ENCODE results near the gene ACSBG1.
"Not testable (repeated sequence)": the region's sequence is repeated elsewhere in the genome, so short reads cannot be mapped to it uniquely, and the experiment has no call there.

ACSBG1 gene

GRCh38 chr15:78255421-78256043, 21.2 kb upstream of the ACSBG1 start:
- no peak for DNase-seq (ENCODE audit: low spot score)
- FAIRE-seq, result no peak

DNA sequence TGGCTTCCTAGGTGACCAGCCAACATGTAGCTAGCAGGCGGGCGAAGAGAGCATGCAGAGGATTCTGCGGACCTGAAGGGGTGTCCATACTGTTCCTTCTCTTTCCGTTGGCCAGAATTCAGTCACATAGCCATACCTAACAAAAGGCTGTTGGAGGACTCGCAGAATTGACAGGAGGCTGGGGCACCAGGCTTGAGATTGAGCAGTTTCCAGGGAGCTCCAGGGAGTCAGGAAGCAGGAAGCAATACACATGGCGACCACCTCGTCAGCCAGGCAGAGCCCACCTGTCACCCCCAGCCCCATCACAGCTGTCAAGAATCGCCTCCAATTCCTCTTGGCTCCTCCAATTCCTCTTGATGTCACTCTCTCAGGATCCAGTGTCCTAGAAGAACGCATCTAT, 16.8 kb upstream of the ACSBG1 start:
- FAIRE-seq, result no peak

GRCh38 chr15:78249131-78249530, 14.8 kb upstream of the ACSBG1 start:
- DNase-seq (ENCODE audit: low spot score) (no peak), FAIRE-seq (no peak)

More for the DNA sequence above, 16.8 kb upstream of the ACSBG1 start:
- no peak for DNase-seq (ENCODE audit: low spot score)

GRCh38 chr15:78247911-78248310, 13.5 kb upstream of the ACSBG1 start:
- DNase-seq (ENCODE audit: low spot score) (no peak), FAIRE-seq (no peak)

DNA sequence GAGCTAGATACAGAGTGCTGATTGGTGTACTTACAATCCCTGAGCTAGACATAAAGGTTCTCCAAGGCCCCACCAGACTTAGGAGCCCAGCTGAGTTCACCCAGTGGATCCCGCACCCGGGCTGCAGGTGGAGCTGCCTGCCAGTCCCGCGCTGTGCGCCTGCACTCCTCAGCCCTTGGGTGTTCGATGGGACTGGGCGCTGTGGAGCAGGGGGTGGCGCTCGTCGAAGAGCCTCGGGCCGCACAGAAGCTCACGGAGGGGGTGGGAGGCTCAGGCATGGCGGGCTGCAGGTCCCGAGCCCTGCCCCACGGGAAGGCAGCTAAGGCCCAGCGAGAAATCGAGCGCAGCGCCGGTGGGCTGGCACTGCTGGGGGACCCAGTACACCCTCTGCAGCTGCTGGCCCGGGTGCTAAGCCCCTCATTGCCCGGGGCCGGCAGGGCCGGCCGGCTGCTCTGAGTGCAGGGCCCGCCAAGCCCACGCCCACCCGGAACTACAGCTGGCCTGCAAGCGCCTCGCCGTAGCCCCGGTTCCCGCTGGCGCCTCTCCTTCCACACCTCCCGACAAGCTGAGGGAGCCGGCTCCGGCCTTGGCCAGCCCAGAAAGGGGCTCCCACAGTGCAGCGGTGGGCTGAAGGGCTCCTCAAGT, 11.7 kb upstream of the ACSBG1 start:
- not testable (repeated sequence) for DNase-seq (ENCODE audit: low spot score); FAIRE-seq

GRCh38 chr15:78245392-78245791, 11.0 kb upstream of the ACSBG1 start:
- not testable (repeated sequence) for FAIRE-seq; DNase-seq (ENCODE audit: low spot score)

DNA sequence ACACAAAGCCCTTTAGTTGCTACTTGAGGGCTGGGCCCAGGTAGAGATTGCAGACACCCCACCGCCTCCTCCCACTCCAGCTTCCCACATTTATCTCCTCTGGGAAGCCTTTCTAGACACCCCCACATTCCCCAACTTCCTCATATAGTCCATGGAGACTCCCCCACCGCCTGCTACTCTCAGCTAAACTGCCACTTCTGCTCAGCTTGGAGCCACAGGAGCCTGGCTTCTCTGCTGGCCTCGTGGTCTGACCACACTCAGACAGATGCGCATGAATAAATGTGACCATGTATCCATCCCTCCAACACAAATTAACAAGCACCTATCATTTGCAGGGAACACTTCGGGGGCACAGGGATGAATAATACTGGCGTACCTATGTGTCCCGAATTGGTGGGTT, 10.5 kb upstream of the ACSBG1 start:
- DNase-seq (ENCODE audit: low spot score) (no peak), FAIRE-seq (no peak)

DNA sequence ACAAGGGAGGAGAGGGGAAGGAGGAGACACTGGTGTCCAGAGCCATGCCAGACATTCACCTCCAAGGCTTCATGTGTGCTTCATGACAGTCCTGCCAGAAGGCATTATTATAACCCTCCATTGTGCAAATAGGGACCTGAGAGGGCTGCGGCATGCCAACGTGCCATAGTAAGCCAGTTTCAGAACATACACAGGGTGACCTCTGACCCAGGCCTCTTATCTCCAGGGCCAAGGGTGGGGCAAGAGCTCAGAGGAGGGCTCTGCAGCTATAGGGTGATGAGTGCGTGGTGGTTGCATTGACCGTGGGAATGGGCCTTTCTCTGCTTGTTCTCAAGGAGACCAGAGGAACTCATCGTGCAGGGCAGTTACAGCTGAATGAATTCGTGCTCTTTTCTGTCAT, 9.7 kb upstream of the ACSBG1 start:
- FAIRE-seq (no peak), DNase-seq (ENCODE audit: low spot score) (no peak)

DNA sequence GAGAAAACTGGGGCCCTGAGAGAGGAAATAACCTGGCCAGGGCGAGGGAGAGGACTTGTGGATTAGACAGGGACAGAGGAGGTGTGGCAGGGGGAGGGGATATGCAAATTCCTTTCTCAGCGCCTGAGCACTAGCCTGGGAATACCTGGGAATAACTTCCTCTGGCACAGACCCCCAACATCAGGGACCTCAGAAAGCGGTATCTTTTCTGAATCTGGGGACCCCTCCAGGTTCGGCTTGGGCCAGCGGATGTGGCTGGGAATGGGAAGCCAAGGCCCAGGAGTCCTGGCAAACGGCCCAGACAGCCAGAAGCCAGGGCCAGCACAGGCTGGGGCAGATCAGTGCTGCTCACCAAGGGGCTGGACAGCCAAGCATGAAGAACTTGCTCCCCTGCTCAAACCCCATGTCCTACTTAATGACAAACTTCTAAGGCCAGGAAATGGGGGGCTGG, 9.2 kb upstream of the ACSBG1 start:
- no peak for DNase-seq (ENCODE audit: low spot score)
- no peak for FAIRE-seq

- FAIRE-seq (no peak), DNase-seq (ENCODE audit: low spot score) (no peak)
Measured at GRCh38 chr15:78243058-78243457, 8.7 kb upstream of the ACSBG1 start.

DNA sequence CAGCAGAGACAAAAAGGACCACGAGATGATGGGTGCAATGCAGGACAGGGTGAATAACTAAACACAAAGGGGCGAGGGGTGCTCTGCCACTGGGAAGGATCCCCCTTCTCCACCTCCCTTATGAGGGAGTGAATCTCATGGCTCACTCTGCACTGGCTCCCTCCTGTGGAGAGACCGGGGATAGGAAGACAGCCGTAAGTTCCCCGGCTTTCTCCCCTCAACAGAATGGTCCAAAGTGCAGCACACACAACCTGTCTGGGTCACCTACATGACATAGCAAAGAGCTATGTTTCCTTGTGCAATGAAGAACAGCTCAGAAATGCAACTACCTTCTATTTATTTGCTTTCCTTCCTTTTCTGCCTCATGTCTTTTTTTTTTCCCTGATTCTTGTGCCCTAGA, 7.8 kb upstream of the ACSBG1 start:
- FAIRE-seq (no peak), DNase-seq (ENCODE audit: low spot score) (no peak)

DNA sequence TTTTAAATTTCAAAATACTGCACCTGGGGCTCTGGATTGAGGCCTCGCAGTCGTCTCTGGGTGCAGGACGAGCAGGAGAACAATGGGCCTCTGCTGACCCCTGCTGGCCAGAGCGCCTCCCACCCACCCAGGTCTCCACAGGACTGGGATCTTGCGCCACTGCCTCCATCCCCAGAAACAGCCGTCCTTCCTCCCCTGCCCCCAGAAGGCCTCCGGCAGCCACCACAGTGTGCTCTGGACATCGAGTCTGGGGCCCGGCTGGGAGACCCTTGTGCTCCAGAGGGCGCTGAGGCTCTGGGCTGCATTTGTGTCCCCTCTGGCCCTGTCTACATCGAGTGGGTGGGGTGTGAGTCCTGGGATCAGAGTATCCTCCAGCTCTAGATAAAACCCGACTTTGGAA, 6.7 kb upstream of the ACSBG1 start:
- FAIRE-seq (no peak), DNase-seq (ENCODE audit: low spot score) (peak; percentile 89)

GRCh38 chr15:78239811-78240210, 5.4 kb upstream of the ACSBG1 start:
- no peak for DNase-seq (ENCODE audit: low spot score)
- FAIRE-seq, result no peak

DNA sequence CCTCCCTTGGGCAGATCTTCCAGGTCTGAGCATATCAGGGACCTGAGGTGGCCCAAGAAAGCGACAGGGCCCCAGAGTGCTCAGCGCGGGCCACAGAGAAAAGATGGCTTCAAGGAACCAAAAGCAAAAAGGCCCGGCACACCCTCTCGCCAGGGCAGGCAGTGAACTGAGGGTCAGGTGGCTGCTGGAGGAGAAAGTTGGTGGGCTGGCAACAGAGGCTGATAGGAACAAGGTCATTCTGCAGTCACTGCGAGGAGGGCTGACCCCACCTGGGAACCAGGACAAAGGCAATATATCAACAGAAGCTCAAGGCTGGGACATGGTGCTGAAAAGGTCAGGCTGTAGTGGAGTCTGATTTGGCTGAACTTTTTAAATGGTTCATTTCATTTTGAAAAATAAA, 2.8 kb upstream of the ACSBG1 start:
- DNase-seq (ENCODE audit: low spot score) (no peak), FAIRE-seq (no peak)

DNA sequence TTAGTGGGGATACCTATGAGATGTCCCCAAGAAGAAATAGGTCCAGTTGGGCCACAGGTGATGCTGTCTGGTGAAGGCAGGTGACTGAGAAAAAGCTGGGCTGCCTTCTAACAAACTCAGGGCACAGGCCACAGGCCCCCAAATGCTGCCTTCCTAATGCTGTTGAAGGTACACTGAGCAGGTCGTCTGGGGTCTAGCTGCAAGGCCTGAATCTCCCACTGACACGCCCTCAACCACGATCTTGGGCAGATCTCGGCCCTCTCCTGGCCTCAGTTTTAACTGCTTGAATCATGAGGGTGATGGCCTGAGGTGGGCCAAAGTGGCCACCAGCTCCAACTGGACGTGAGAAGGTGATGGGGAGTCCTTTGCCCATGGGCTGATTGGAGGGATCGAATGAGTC, 2.1 kb upstream of the ACSBG1 start:
- FAIRE-seq (no peak), DNase-seq (ENCODE audit: low spot score) (no peak)

DNA sequence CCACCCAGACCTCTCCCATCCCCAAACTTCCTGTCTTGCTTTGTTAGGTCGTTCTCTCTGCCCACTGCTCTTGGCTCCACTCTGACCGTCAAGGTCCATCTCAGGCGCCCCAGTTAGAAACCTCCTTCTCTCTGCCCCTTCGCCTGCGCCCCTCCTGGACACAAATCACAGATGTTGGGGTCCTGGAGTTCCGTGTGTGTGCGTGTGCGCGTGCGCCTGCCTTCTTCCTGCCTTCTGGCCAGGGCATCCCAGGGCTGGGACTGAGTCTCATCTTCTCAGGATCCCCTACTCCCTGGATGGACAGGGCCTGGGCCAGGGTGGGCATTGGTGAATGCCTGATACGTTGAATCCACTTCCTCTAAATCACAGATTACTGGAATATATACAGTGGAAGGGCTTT, 869 bp downstream of the ACSBG1 start:
- FAIRE-seq (no peak), DNase-seq (ENCODE audit: low spot score) (no peak)

GRCh38 chr15:78232951-78233350, 1.4 kb downstream of the ACSBG1 start:
- no peak for FAIRE-seq
- no peak for DNase-seq (ENCODE audit: low spot score)

- FAIRE-seq (no peak), DNase-seq (ENCODE audit: low spot score) (no peak)
Measured at GRCh38 chr15:78229431-78230406, 4.6 kb downstream of the ACSBG1 start.

GRCh38 chr15:78228356-78228996, 5.9 kb downstream of the ACSBG1 start:
- FAIRE-seq (no peak), DNase-seq (ENCODE audit: low spot score) (no peak)

GRCh38 chr15:78225783-78226541, 8.4 kb downstream of the ACSBG1 start:
- no peak for DNase-seq (ENCODE audit: low spot score)
- no peak for FAIRE-seq

GRCh38 chr15:78224023-78224411, 10.3 kb downstream of the ACSBG1 start:
- DNase-seq (ENCODE audit: low spot score), result no peak
- FAIRE-seq, result no peak
